Suprapubic skin (tissue), 4 donors: ENCODE data around the gene TBC1D22A. TPM values are rescaled to one million over a fixed set of nuclear protein-coding genes. Genes with fewer than 3 reads are reported as not detected.
A peak's percentile ranks its signal among the peaks of the same experiment; 100 is the strongest.

Experiments
- DNase-seq, 2 donors: peaks; one replicate each; pipeline ENCODE4 v3.0.0-alpha.2; 2019; ENCODE audit warnings: low spot score in 2 of 2
- H3K27ac ChIP-seq: fragments of 200-600 bp; sonication (generic); one replicate; pipeline ENCODE4 v1.5.1; 2019
- H3K27me3 ChIP-seq: fragments of 200-600 bp; sonication (generic); one replicate; pipeline ENCODE4 v1.5.1; 2019
- H3K36me3 ChIP-seq: fragments of 200-600 bp; sonication (generic); one replicate; pipeline ENCODE4 v1.5.1; 2019
- H3K4me1 ChIP-seq: fragments of 200-600 bp; sonication (generic); one replicate; pipeline ENCODE4 v1.5.1; 2019
- H3K4me3 ChIP-seq: fragments of 200-600 bp; sonication (generic); one replicate; pipeline ENCODE4 v1.5.1; 2019; ENCODE audit warnings: mild to moderate bottlenecking
- H3K9me3 ChIP-seq: fragments of 200-600 bp; sonication (generic); one replicate; pipeline ENCODE4 v1.5.1; 2019
- EP300 ChIP-seq: sonication (generic); formaldehyde crosslinking; IDR thresholded peaks from one replicate; pipeline ENCODE4 v1.6.1; 2017; ENCODE audit warnings: antibody characterized with exemption
- POLR2A ChIP-seq, 2 donors: fragments of 450-650 bp; IDR thresholded peaks; one replicate each; pipeline ENCODE4 v1.6.1; 2017; ENCODE audit warnings: antibody characterized with exemption in 2 of 2, mild to moderate bottlenecking in 2 of 2, moderate library complexity in 2 of 2
- POLR2AphosphoS5 ChIP-seq, 3 donors: sonication (generic); formaldehyde crosslinking; IDR thresholded peaks; one replicate each; pipeline ENCODE4 v1.6.1; 2017; ENCODE audit warnings: antibody characterized with exemption in 3 of 3
- WGBS: methylation state at CpG from one replicate; pipeline ENCODE4 v1.1.5; 2018; 5-methylcytosine and 5-hydroxymethylcytosine counted together
- total RNA-seq, 4 donors: library from RNA; depleted of rRNA; stranded (reverse); fragments of >200 nt; gene quantifications; one replicate each; pipeline ENCODE4 v1.1.0, GENCODE V29; 2016
- TF ChIP-seq, protein P1 (sequence below), 2 donors: fragments of 200-600 bp in 1 of 2; fragments of 450-650 bp in 1 of 2; sonication (generic) in 1 of 2; IDR thresholded peaks; one replicate each; pipeline ENCODE4 v1.5.1; 2016 to 2019; ENCODE audit warnings: antibody characterized with exemption in 2 of 2, mild to moderate bottlenecking in 1 of 2, moderate library complexity in 1 of 2

Gene TBC1D22A
- total RNA-seq, 4 donors from 2014 or later = 24.8 to 43.2 (median 35.4) TPM

DNA sequence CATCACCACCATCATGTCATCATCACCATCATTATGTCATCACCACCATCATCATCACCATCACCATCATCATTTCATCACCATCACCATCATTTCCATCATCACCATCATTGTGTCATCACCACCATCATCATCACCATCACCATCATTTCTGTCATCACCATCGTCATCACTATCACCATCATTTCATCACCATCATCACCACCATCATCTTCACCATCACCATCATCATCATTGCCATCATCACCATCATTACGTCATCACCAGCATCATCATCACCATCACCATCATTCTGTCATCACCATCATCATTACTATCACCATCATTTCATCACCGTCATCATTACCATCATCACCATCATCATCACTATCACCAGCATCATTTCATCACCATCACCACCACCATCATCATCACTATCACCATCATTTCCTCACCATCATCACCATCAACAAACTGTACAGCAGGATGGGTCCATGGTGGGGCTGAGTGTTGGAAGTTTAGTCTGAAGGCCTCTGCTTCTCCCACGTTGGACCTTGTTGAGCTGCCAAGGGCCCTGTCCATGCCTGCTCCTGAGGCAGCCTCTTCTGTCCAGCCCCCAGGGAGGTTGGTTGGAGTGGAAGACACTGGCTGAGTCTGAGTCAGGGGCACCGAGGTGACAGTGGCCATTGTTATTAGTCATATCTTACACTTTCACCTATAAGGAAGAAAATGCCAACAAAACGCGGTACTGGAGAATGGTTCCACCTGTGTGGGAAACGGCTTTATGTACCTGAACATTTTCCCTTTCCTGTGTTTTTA is 247.1 kb downstream of the TBC1D22A start:
- DNase-seq = no peak
- TF ChIP-seq POLR2A (IDR thresholded peaks at IDR 0.05) (no peak), EP300 (no peak), POLR2AphosphoS5 (IDR thresholded peaks at IDR 0.05) (no peak)
- TF ChIP-seq, protein P1, sequence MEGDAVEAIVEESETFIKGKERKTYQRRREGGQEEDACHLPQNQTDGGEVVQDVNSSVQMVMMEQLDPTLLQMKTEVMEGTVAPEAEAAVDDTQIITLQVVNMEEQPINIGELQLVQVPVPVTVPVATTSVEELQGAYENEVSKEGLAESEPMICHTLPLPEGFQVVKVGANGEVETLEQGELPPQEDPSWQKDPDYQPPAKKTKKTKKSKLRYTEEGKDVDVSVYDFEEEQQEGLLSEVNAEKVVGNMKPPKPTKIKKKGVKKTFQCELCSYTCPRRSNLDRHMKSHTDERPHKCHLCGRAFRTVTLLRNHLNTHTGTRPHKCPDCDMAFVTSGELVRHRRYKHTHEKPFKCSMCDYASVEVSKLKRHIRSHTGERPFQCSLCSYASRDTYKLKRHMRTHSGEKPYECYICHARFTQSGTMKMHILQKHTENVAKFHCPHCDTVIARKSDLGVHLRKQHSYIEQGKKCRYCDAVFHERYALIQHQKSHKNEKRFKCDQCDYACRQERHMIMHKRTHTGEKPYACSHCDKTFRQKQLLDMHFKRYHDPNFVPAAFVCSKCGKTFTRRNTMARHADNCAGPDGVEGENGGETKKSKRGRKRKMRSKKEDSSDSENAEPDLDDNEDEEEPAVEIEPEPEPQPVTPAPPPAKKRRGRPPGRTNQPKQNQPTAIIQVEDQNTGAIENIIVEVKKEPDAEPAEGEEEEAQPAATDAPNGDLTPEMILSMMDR (IDR thresholded peaks at IDR 0.05) = no peak
- peaks cover 22% of the 10 kb centered on the region for H3K36me3 ChIP-seq
- 96% methylated on average over 8 of the region's 8 CpGs for WGBS
- no peaks in the 10 kb centered on the region for H3K9me3 ChIP-seq
- no peak overlapping the region for H3K27ac ChIP-seq
- H3K27me3 ChIP-seq = no peaks in the 10 kb centered on the region
- no peaks in the 10 kb centered on the region for H3K4me1 ChIP-seq
- no peak overlapping the region for H3K4me3 ChIP-seq

DNA sequence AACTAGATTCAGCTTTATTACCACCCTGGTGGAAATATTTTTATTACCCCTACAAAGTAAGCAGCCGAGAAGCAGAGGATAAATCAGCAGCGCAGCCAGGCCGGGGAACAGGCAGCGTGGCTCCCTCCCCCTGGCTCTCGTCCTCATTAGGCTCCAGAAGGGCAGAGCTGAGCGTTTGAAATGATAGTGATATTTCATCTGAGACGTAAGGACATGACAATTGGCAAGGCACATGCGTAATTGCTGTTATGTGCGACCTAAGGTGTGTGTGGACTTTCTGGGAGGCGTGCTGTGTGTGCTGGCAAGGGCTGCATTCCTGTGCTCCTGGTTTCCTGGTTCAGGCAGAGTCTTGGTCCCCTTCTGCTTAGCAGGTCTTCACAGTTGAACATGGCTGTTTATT is 247.8 kb downstream of the TBC1D22A start:
- Histone ChIP-seq H3K9me3 (no peaks in the 10 kb centered on the region), H3K36me3 (peaks cover 23% of the 10 kb centered on the region), H3K4me3 (no peak overlapping the region), H3K4me1 (no peaks in the 10 kb centered on the region), H3K27ac (no peak overlapping the region), H3K27me3 (no peaks in the 10 kb centered on the region)
- no peak for DNase-seq
- TF ChIP-seq, protein P1 (IDR thresholded peaks at IDR 0.05) = no peak
- TF ChIP-seq EP300 = no peak
- WGBS = 92% methylated on average over 10 of the region's 10 CpGs

DNA sequence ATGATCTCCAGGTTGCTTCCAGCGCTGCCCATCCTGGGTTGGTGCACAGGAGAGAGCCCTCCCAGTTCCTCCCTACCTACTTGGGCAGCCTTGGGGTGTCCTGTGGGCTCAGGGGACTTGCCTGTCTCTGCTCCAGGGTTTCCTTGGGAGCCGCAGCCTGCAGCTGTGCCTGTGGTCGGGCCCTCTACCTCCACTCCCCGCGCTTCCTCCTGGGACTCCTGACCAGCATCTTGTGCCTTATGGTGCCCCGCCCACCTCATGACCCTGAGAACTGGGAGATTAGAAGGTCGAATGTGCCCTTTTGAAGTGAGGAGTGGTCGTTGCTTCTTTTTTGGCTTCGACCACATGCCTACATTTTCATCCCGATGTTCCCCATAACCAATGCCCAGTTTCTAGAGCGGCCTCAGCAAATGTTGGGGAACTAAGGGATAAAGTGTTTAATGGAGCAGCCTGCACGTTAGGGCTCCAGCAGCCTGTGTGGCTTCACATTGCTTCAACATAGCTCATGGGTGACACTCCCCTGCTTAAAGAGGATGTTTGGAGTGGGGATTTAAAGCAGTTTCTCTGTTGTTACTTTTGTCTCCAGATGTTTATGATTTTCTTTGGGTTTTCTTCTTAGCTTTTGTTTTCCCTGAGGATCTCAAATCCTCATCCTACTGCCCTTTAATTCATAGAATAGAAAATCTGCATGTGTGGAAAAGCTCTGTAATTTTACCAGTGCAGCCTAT is 248.8 kb downstream of the TBC1D22A start:
- no peak for DNase-seq
- Histone ChIP-seq H3K36me3 (peaks cover 29% of the 10 kb centered on the region), H3K4me1 (no peaks in the 10 kb centered on the region), H3K4me3 (no peak overlapping the region), H3K27me3 (no peaks in the 10 kb centered on the region), H3K27ac (no peak overlapping the region), H3K9me3 (no peaks in the 10 kb centered on the region)
- TF ChIP-seq, protein P1 (IDR thresholded peaks at IDR 0.05) = no peak
- TF ChIP-seq POLR2AphosphoS5 (IDR thresholded peaks at IDR 0.05) (no peak), POLR2A (IDR thresholded peaks at IDR 0.05) (no peak), EP300 (no peak)
- WGBS = 80% methylated on average over 12 of the region's 12 CpGs

DNA sequence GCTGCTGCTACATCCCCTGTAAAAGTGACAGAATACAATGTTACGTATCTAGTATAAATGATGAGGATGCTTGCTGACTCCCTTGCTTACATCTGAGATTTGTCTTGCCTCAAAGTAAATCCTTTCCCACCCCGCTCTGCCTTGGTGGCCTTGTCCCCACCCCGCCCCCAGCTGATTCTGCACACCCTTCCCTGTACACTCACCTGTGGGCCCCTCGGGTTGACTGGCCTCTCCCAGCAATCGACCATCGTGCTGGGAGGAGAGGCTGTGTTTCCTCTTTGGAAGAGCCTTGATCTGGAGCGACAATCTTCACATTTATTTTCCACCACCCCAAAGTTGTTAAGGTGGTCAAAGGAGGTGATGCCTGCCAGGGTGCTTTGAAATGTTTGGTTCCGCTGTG is 249.4 kb downstream of the TBC1D22A start:
- H3K27me3 ChIP-seq = no peaks in the 10 kb centered on the region
- DNase-seq = no peak
- no peak overlapping the region for H3K27ac ChIP-seq
- no peaks in the 10 kb centered on the region for H3K9me3 ChIP-seq
- H3K36me3 ChIP-seq = peaks cover 24% of the 10 kb centered on the region
- H3K4me3 ChIP-seq = no peak overlapping the region
- no peak for TF ChIP-seq POLR2AphosphoS5 (IDR thresholded peaks at IDR 0.05)
- no peak for TF ChIP-seq POLR2A (IDR thresholded peaks at IDR 0.05)
- TF ChIP-seq, protein P1 (IDR thresholded peaks at IDR 0.05) = no peak
- TF ChIP-seq EP300 = no peak
- H3K4me1 ChIP-seq = no peaks in the 10 kb centered on the region
- WGBS = 89% methylated on average over 8 of the region's 8 CpGs

DNA sequence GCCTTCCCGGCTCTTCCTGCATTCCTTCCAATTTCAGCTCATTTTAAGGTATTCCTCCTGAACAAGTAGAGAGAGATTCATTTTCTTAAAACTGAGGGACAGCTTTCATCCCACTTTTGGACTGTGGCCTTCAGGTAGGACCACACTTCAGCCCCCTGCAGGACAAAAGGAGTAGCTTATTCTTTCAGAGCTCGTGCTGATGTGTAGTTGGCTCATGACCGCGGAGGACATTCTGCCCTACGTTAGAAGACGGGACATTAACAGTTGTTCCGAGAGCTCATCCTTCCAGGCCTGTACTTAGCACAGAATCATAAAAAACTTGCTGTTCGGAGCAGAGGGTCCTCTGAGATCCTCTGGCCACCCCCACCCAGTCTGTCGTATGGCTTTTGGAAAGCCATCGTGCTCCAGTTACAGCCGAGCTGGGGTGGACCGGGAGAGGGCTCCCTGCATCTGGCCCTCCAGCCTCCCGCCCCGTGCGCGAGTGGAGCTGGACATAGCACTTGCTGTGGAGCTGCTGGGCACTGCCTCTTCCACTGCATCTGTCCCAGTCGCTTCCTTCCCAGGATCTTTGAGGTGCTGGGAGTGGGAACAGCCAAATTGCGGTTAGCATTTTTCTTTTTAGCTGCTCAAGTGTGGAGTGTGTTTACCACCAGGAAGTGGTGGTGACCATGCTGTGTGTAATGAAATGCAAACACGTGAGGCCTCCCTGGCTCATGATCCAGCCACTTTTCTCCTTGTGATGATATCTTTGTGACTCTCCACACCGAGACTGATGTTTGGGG is 250.3 kb downstream of the TBC1D22A start:
- 96% methylated on average over 20 of the region's 20 CpGs for WGBS
- Histone ChIP-seq H3K4me1 (no peaks in the 10 kb centered on the region), H3K27me3 (no peaks in the 10 kb centered on the region), H3K27ac (no peak overlapping the region), H3K36me3 (peaks cover 24% of the 10 kb centered on the region), H3K4me3 (no peak overlapping the region), H3K9me3 (no peaks in the 10 kb centered on the region)
- TF ChIP-seq POLR2A (IDR thresholded peaks at IDR 0.05) (no peak), EP300 (no peak), POLR2AphosphoS5 (IDR thresholded peaks at IDR 0.05) (no peak)
- TF ChIP-seq, protein P1 (IDR thresholded peaks at IDR 0.05) = no peak
- DNase-seq = peak in 1 of 2 donors; percentile 45
